ENCODE data around the gene RGS2.

RGS2 gene

DNA sequence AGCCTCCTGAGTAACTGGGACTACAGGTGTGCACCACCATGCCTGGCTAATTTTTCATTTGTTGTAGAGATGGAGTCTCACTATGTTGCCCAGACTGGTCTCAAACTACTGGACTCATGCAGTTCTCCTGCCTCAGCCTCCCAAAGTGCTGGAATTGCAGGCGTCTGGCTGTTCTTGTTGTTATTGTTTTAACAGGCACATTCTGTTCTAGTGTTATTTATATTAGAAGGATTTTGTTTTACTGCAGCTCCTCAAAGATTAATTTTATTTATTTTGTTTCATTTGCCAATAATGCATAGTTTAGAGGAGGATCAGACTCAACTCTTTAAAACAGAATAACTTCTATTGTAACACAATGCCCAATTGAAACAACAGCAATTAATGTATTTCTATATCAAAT lies 35.5 kb downstream of the RGS2 start:
- Histone ChIP-seq H3K27me3 (ENCODE audit: low read depth, low read length) (no peaks in the 10 kb centered on the region), H3K36me3 (replicated peaks; ENCODE audit: low read depth, low read length) (no peaks in the 10 kb centered on the region), H3K9ac (ENCODE audit: low read length) (no peak overlapping the region), H3K9me3 (ENCODE audit: insufficient read depth, low read length) (no peaks in the 10 kb centered on the region), H2AFZ (ENCODE audit: low read depth, low read length) (no peak overlapping the region), H3K79me2 (ENCODE audit: low read length) (no peaks in the 10 kb centered on the region), H3K4me3 (ENCODE audit: low read length) (no peak overlapping the region), H3K4me2 (ENCODE audit: low read length) (no peak overlapping the region), H3K4me1 (ENCODE audit: low read length) (no peaks in the 10 kb centered on the region), H3K27ac (ENCODE audit: low read length) (no peak overlapping the region), H4K20me1 (ENCODE audit: insufficient read depth, low read length) (no peaks in the 10 kb centered on the region)
- TF ChIP-seq, protein P1, sequence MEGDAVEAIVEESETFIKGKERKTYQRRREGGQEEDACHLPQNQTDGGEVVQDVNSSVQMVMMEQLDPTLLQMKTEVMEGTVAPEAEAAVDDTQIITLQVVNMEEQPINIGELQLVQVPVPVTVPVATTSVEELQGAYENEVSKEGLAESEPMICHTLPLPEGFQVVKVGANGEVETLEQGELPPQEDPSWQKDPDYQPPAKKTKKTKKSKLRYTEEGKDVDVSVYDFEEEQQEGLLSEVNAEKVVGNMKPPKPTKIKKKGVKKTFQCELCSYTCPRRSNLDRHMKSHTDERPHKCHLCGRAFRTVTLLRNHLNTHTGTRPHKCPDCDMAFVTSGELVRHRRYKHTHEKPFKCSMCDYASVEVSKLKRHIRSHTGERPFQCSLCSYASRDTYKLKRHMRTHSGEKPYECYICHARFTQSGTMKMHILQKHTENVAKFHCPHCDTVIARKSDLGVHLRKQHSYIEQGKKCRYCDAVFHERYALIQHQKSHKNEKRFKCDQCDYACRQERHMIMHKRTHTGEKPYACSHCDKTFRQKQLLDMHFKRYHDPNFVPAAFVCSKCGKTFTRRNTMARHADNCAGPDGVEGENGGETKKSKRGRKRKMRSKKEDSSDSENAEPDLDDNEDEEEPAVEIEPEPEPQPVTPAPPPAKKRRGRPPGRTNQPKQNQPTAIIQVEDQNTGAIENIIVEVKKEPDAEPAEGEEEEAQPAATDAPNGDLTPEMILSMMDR (IDR thresholded peaks at IDR 0.05; ENCODE audit: low read depth, low read length), result no peak
- TF ChIP-seq EZH2phosphoT487 (IDR thresholded peaks at IDR 0.05; ENCODE audit: low read depth), result no peak

DNA sequence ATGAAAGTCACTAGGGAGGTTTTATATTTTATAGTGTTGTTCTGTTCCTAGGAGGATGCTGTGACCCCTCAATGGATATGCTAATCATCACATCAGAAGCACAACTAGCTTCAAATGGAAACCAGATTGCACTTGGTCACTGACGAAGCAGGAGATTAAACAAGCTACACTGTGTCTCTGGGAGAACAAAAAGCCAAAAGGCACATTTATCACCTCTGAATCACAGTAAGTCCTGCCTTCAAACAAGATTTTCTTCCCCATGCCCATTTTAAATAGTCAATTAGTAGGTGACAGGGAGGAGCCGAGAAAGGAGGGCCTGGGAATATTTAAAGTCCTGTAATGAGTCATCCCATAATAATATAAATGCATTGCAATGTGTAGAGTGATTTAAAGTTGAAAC lies 38.1 kb downstream of the RGS2 start:
- Histone ChIP-seq H3K4me2 (ENCODE audit: low read length) (no peak overlapping the region), H3K4me3 (ENCODE audit: low read length) (no peak overlapping the region), H3K9me3 (ENCODE audit: insufficient read depth, low read length) (no peaks in the 10 kb centered on the region), H3K36me3 (replicated peaks; ENCODE audit: low read depth, low read length) (no peaks in the 10 kb centered on the region), H3K9ac (ENCODE audit: low read length) (no peak overlapping the region), H3K79me2 (ENCODE audit: low read length) (no peaks in the 10 kb centered on the region), H3K27ac (ENCODE audit: low read length) (no peak overlapping the region), H3K27me3 (ENCODE audit: low read depth, low read length) (no peaks in the 10 kb centered on the region), H2AFZ (ENCODE audit: low read depth, low read length) (no peak overlapping the region), H3K4me1 (ENCODE audit: low read length) (no peaks in the 10 kb centered on the region), H4K20me1 (ENCODE audit: insufficient read depth, low read length) (no peaks in the 10 kb centered on the region)
- no peak for TF ChIP-seq EZH2phosphoT487 (IDR thresholded peaks at IDR 0.05; ENCODE audit: low read depth)
- TF ChIP-seq, protein P1 (IDR thresholded peaks at IDR 0.05; ENCODE audit: low read depth, low read length), result no peak

DNA sequence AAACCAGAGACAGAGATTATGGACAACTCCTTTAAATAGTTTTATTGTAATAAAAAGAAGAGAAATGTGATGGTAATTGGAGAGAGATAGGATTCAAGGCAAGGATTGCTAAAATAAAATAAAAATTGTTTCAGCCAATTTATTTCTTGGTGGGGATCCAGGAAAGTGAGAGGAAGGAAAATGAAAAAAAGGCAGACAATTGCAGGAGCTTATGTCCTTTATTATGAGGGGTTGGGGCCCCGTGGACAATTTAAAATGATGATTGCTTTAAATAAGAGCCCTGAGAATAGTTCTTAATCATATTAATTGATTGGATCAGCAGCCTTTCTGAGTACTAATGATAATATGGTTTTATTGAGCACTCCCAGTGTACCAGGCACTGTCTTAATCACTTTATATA lies 40.2 kb downstream of the RGS2 start:
- TF ChIP-seq, protein P1 (IDR thresholded peaks at IDR 0.05; ENCODE audit: low read depth, low read length), result no peak
- no peak for TF ChIP-seq EZH2phosphoT487 (IDR thresholded peaks at IDR 0.05; ENCODE audit: low read depth)
- Histone ChIP-seq H3K4me2 (ENCODE audit: low read length) (no peak overlapping the region), H3K27me3 (ENCODE audit: low read depth, low read length) (no peaks in the 10 kb centered on the region), H2AFZ (ENCODE audit: low read depth, low read length) (no peak overlapping the region), H3K79me2 (ENCODE audit: low read length) (no peaks in the 10 kb centered on the region), H3K4me3 (ENCODE audit: low read length) (no peak overlapping the region), H4K20me1 (ENCODE audit: insufficient read depth, low read length) (no peaks in the 10 kb centered on the region), H3K4me1 (ENCODE audit: low read length) (no peaks in the 10 kb centered on the region), H3K36me3 (replicated peaks; ENCODE audit: low read depth, low read length) (no peaks in the 10 kb centered on the region), H3K27ac (ENCODE audit: low read length) (no peak overlapping the region), H3K9me3 (ENCODE audit: insufficient read depth, low read length) (no peaks in the 10 kb centered on the region), H3K9ac (ENCODE audit: low read length) (no peak overlapping the region)

DNA sequence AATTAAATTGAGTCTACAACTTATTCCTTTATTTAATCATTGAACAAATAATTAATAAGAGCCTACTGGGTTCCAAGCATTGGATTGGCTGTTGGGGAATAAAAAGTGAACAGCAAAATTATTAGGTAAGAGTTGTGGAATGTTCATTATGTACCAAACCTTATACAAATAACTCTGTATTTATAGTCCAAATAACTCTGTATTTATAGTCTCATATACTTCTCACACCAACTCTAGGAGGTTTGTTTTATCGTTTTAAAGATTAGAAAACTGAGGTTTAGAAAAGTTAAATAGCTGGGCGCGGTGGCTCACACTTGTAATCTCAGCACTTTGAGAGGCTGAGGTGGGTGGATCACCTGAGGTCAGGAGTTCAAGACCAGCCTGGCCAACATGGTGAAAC lies 40.6 kb downstream of the RGS2 start:
- H3K36me3 ChIP-seq (replicated peaks; ENCODE audit: low read depth, low read length), result no peaks in the 10 kb centered on the region
- H2AFZ ChIP-seq (ENCODE audit: low read depth, low read length), result no peak overlapping the region
- H3K27me3 ChIP-seq (ENCODE audit: low read depth, low read length), result no peaks in the 10 kb centered on the region
- TF ChIP-seq, protein P1 (IDR thresholded peaks at IDR 0.05; ENCODE audit: low read depth, low read length), result no peak
- TF ChIP-seq EZH2phosphoT487 (IDR thresholded peaks at IDR 0.05; ENCODE audit: low read depth), result no peak
- H3K4me3 ChIP-seq (ENCODE audit: low read length), result no peak overlapping the region
- no peaks in the 10 kb centered on the region for H3K4me1 ChIP-seq (ENCODE audit: low read length)
- H3K4me2 ChIP-seq (ENCODE audit: low read length), result no peak overlapping the region
- H3K27ac ChIP-seq (ENCODE audit: low read length), result no peak overlapping the region
- no peaks in the 10 kb centered on the region for H4K20me1 ChIP-seq (ENCODE audit: insufficient read depth, low read length)
- H3K9me3 ChIP-seq (ENCODE audit: insufficient read depth, low read length), result no peaks in the 10 kb centered on the region
- no peaks in the 10 kb centered on the region for H3K79me2 ChIP-seq (ENCODE audit: low read length)
- H3K9ac ChIP-seq (ENCODE audit: low read length), result no peak overlapping the region

Measured in OCI-LY3 (cell line).